ENCODE data around the gene FZD2.
"Not testable (repeated sequence)": the region's sequence is repeated elsewhere in the genome, so short reads cannot be mapped to it uniquely, and the experiment has no call there.

Gene FZD2

GRCh38 chr17:44556832-44557606 lies at the start of gene FZD2:
FZD2 (plus strand) TSS chr17:44557484; CDS start chr17:44557689, 205 bp downstream.
- DNase-seq: peak; percentile 89

- not testable (repeated sequence) for DNase-seq
Observed at GRCh38 chr17:44511241-44512134, 45.8 kb upstream of the FZD2 start.

- no peak for DNase-seq
Observed at GRCh38 chr17:44518032-44518431, 39.3 kb upstream of the FZD2 start.

- DNase-seq: peak; percentile 19
Observed at GRCh38 chr17:44522883-44523671, 34.2 kb upstream of the FZD2 start.

- DNase-seq: no peak
Observed at GRCh38 chr17:44523672-44523972, 33.7 kb upstream of the FZD2 start.

GRCh38 chr17:44527102-44527501 lies 30.2 kb upstream of the FZD2 start:
- DNase-seq: no peak

GRCh38 chr17:44527954-44528353 lies 29.3 kb upstream of the FZD2 start:
- DNase-seq: no peak

GRCh38 chr17:44529864-44530263 lies 27.4 kb upstream of the FZD2 start:
- DNase-seq: no peak

GRCh38 chr17:44530896-44531418 lies 26.3 kb upstream of the FZD2 start:
- DNase-seq: no peak

GRCh38 chr17:44533533-44534246 lies 23.6 kb upstream of the FZD2 start:
- DNase-seq: peak; percentile 86

- DNase-seq: no peak
Observed at GRCh38 chr17:44536090-44536953, 21.0 kb upstream of the FZD2 start.

- not testable (repeated sequence) for DNase-seq
Observed at GRCh38 chr17:44537922-44538321, 19.4 kb upstream of the FZD2 start.

- DNase-seq: no peak
Observed at GRCh38 chr17:44539673-44540072, 17.6 kb upstream of the FZD2 start.

GRCh38 chr17:44540246-44541084 lies 16.8 kb upstream of the FZD2 start:
- DNase-seq: no peak

GRCh38 chr17:44541884-44542581 lies 15.3 kb upstream of the FZD2 start:
- peak; percentile 46 for DNase-seq

- DNase-seq: no peak
Observed at GRCh38 chr17:44543213-44543904, 13.9 kb upstream of the FZD2 start.

GRCh38 chr17:44543905-44544523 lies 13.3 kb upstream of the FZD2 start:
- no peak for DNase-seq
